GM12878 (cell line): ENCODE results near the gene SPARC. TPM values are rescaled to one million over a fixed set of nuclear protein-coding genes. Genes with fewer than 3 reads are reported as not detected.

ENCODE experiments used
- ATAC-seq: fragments of 200-7000 bp; cut with Tn5 transposase; 3 replicates; pipeline ENCODE4 v1.9.1; 2020; ENCODE audit warnings: mild to moderate bottlenecking, moderate library complexity
- BruUV-seq: library from RNA; stranded (reverse); fragments of 400-500 nt; replicated peaks from 2 replicates; lab custom pipeline; 2021; lab: Mats Ljungman, UMichigan
- CTCF ChIA-PET: fragments of 300-600 bp; sonication (Branson Sonifier 250); formaldehyde crosslinking; extraction: SDS; loops from one replicate; lab custom pipeline; 2021; ENCODE audit warnings: inconsistent platforms; lab: Yijun Ruan, JAX
- POLR2A ChIA-PET: fragments of 350-600 bp; formaldehyde crosslinking; extraction: SDS; loops from one replicate; lab custom pipeline; 2021; ENCODE audit warnings: inconsistent platforms; lab: Charles Lee
- RAD21 ChIA-PET: fragments of 300-600 bp; sonication (Branson Sonifier 250); formaldehyde crosslinking; loops from one replicate; lab custom pipeline; 2023; ENCODE audit warnings: antibody characterized with exemption; ENCODE audit not compliant: unreplicated experiment; lab: Charles Lee
- SMC1A ChIA-PET: fragments of 300-600 bp; sonication (Branson Sonifier 250); formaldehyde crosslinking; loops from one replicate; lab custom pipeline; 2023; ENCODE audit not compliant: unreplicated experiment, uncharacterized antibody; lab: Charles Lee
- DNase-seq: peaks from one replicate; pipeline ENCODE4 v3.0.0-alpha.2; 2011; ENCODE audit warnings: low read depth, low spot score
- FAIRE-seq: peaks from 3 replicates; lab custom pipeline; 2011; peaks lifted over from hg19 to GRCh38; lab: Jason Lieb, UNC
- H2AFZ ChIP-seq: 2 replicates; pipeline ENCODE4 v1.6.0; 2011; ENCODE audit warnings: low read depth, low read length, control low read depth; ENCODE audit not compliant: control insufficient read depth
- H3K27ac ChIP-seq: 2 replicates; pipeline ENCODE4 v1.5.1; 2011; ENCODE audit warnings: control low read depth; ENCODE audit not compliant: control insufficient read depth, insufficient read depth
- H3K27me3 ChIP-seq, 2 experiments: replicated peaks in 1 of 2; 2 replicates each; pipeline versions ENCODE4 v1.6.0 to v1.6.1; 2011; ENCODE audit warnings: low read length in 1 of 2; ENCODE audit not compliant: control insufficient read depth in 2 of 2, insufficient read depth in 2 of 2
- H3K36me3 ChIP-seq, 2 experiments: 2 replicates each; pipeline ENCODE4 v1.5.1; 2011; ENCODE audit warnings: low read length in 1 of 2; ENCODE audit not compliant: control insufficient read depth in 2 of 2, insufficient read depth in 2 of 2
- H3K4me1 ChIP-seq: 2 replicates; pipeline ENCODE4 v1.6.1; 2011; ENCODE audit warnings: mild to moderate bottlenecking, low read length, moderate library complexity, mixed read lengths; ENCODE audit not compliant: control insufficient read depth, insufficient read depth
- H3K4me2 ChIP-seq: 2 replicates; pipeline ENCODE4 v1.6.0; 2011; ENCODE audit warnings: control low read depth; ENCODE audit not compliant: control insufficient read depth, insufficient read depth
- H3K4me3 ChIP-seq: fragments of 200-600 bp; sonication (generic); 2 replicates; pipeline ENCODE4 v1.5.1; 2016
- H3K79me2 ChIP-seq: 2 replicates; pipeline ENCODE4 v1.6.0; 2011; ENCODE audit warnings: low read length; ENCODE audit not compliant: control insufficient read depth, insufficient read depth
- H3K9ac ChIP-seq: 2 replicates; pipeline ENCODE4 v1.8.0; 2011; ENCODE audit warnings: low read length, control low read depth, mixed read lengths; ENCODE audit not compliant: control insufficient read depth, insufficient read depth
- H3K9me3 ChIP-seq: replicated peaks from 3 replicates; pipeline ENCODE4 v1.5.1; 2011; ENCODE audit warnings: mild to moderate bottlenecking, low read length; ENCODE audit not compliant: control insufficient read depth, insufficient read depth
- H4K20me1 ChIP-seq: 2 replicates; pipeline ENCODE4 v1.6.0; 2011; ENCODE audit not compliant: control insufficient read depth, insufficient read depth
- BHLHE40 ChIP-seq, 2 experiments: fragments of 450-650 bp in 1 of 2; IDR thresholded peaks; 2 replicates each; pipeline ENCODE4 v1.6.1; 2011 to 2017; ENCODE audit warnings: low read depth in 2 of 2, borderline replicate concordance in 1 of 2, improper control_type of control experiment in 1 of 2, low read length in 1 of 2, mild to moderate bottlenecking in 1 of 2
- BRCA1 ChIP-seq: IDR thresholded peaks from 2 replicates; pipeline ENCODE4 v1.6.1; 2011; ENCODE audit warnings: low read depth, low read length, improper control_type of control experiment
- GATAD2B ChIP-seq: fragments of 450-650 bp; conservative IDR thresholded peaks from 2 replicates; pipeline ENCODE4 v1.6.1; 2017; ENCODE audit warnings: low read depth, mild to moderate bottlenecking, moderate library complexity
- IRF3 ChIP-seq: fragments of 450-650 bp; IDR thresholded peaks from 2 replicates; pipeline ENCODE4 v1.6.1; 2014; ENCODE audit warnings: mild to moderate bottlenecking
- NFYA ChIP-seq: IDR thresholded peaks from 2 replicates; pipeline ENCODE4 v1.6.1; 2011; ENCODE audit warnings: low read depth, mild to moderate bottlenecking, low read length, improper control_type of control experiment, borderline replicate concordance
- WGBS: methylation state at CpG from one replicate; pipeline ENCODE4 v1.1.6; 2016; ENCODE audit warnings: low lambda C conversion rate; ENCODE audit not compliant: insufficient replicate concordance, insufficient coverage; ENCODE audit errors: missing lambda C conversion rate; 5-methylcytosine and 5-hydroxymethylcytosine counted together
- in situ Hi-C: fragments of 300-500 bp; cut with MboI; formaldehyde crosslinking; loops from 9 replicates; pipeline ENCODE4 v1.14.3; 2018; ENCODE audit warnings: mixed read lengths
- intact Hi-C: fragments of 100-400 bp; cut with micrococcal nuclease; formaldehyde crosslinking; loops from one replicate; pipeline ENCODE4 v1.14.2; 2022; ENCODE audit not compliant: unreplicated experiment
- polyA plus RNA-seq, 11 experiments: library from polyadenylated mRNA; depleted of rRNA in 4 of 11; unstranded in 6 of 11; stranded (reverse) in 5 of 11; fragments of >200 nt; fragmentation: Nextera tagmentation in 4 of 11; fragmentation: Illumina TruSeq in 1 of 11; extraction: Ambion mirVana in 4 of 11; extraction: Trizol in 1 of 11; gene quantifications; 1 replicate in 1 of 11; 2 replicates in 10 of 11; pipeline versions ENCODE4 v1.2.1 to v1.2.3, GENCODE V29; 2011 to 2016; ENCODE audit warnings: inconsistent platforms in 2 of 11, missing spikeins in 2 of 11, low read depth in 1 of 11
- total RNA-seq, 4 experiments: library from RNA; depleted of rRNA in 3 of 4; stranded (reverse); fragments of >200 nt in 3 of 4; fragmentation: Illumina TruSeq in 1 of 4; extraction: Trizol in 1 of 4; gene quantifications; 2 replicates each; pipeline versions ENCODE4 v1.2.1 to v1.2.3, GENCODE V29; 2013 to 2021

Gene SPARC
- total and polyA plus RNA-seq, 10 of the 15 experiments (the other 5 are each of a cell fraction or from before 2014, with no cell fraction given) = 29.6 to 154 (median 57.0) TPM

DNA sequence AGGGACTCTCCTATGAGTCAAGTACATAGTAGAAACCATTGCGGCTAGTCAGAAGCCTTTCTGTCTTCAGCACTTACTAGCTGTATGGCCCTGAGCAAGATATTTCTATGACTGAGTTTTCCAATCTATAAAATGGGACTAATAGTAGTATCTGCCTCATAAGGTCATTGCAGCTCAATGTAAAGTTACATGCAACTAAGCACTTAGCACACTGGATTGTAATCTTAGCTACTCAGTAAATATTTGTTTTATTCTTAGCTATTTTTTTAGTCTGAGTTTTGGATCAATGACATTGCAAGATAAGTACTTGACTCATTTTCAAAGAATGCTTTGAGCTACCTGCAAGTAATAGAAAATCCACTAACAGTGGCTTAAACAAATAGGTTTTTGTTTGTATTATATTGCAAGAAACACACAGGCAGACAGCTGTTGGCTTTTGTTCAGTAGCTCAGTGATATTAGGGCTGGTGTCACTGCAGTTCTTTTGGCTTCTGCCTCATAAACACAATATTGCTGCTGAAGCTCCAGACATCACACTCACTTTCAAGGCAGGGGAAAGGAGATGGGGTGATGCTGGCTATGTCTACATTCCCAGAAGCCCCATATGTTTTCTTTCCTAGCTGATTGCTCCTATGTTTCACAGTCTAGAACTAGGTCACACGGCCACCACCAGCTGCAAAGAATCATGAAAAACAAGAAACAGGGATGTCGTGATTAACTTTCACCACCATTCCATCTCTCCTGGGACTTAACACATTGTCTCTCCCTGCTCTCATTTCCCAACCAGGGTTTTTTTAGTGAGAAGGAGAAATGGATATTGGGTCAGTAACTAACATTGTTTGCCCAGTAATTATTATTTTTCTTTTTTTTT, 68.6 kb downstream of the SPARC start:
- Histone ChIP-seq H3K27ac (no peak overlapping the region), H2AFZ (no peak overlapping the region), H3K9me3 (no peaks in the 10 kb centered on the region), H3K4me1 (peaks cover 23% of the 10 kb centered on the region), H4K20me1 (no peaks in the 10 kb centered on the region), H3K36me3 (no peaks in the 10 kb centered on the region), H3K4me3 (no peak overlapping the region), H3K9ac (no peak overlapping the region), H3K27me3 (no peaks in the 10 kb centered on the region; a peak in 1 of 4 replicates), H3K4me2 (no peak overlapping the region)
- SMC1A ChIA-PET = interaction anchor here (0.6 to 2.7 kb wide), 9 partner anchors 8 to 64 kb away, joined by 3 to 10 read pairs (median 4); no protein-coding TSS in a partner anchor
- CTCF ChIA-PET = interaction anchor here (0.7 to 2.0 kb wide), 10 partner anchors 11 to 172 kb away, joined by 3 to 7 read pairs (median 4); no protein-coding TSS in a partner anchor
- in situ Hi-C loops (no loop called here), intact Hi-C loops (no loop called here)
- POLR2A ChIA-PET = interaction anchor here (0.5 kb wide), 1 partner anchor 151 kb away, joined by 3 read pairs; no protein-coding TSS in a partner anchor
- no TSS peak for BruUV-seq
- no peak for FAIRE-seq
- ATAC-seq = peak; percentile 53
- no peak for DNase-seq
- RAD21 ChIA-PET = interaction anchor here (0.6 to 3.4 kb wide), 3 partner anchors 13 to 98 kb away, joined by 3 to 17 read pairs (median 5); no protein-coding TSS in a partner anchor
- TF ChIP-seq BHLHE40 (IDR thresholded peaks at IDR 0.05; ENCODE audit: borderline replicate concordance in 1 of 2, low read depth in 2 of 2, low read length in 1 of 2) (no peak), BRCA1 (no peak), IRF3 (no peak), NFYA (no peak), GATAD2B (no peak)
- TF ChIP-seq, all 136 proteins: peak for 0
- no peaks in the 10 kb centered on the region for H3K79me2 ChIP-seq
- 34% methylated on average over 3 of the region's 3 CpGs for WGBS
